A549 (cell line): ENCODE measurements around the gene SPATA13. TPM values are rescaled to one million over a fixed set of nuclear protein-coding genes. Genes with fewer than 3 reads are reported as not detected.

Experiments used
- ATAC-seq, 2 experiments: fragments of 200-7000 bp in 1 of 2; fragments of >200 bp in 1 of 2; cut with Nextera tagmentation in 1 of 2; cut with Tn5 transposase in 1 of 2; 3 replicates each; pipeline versions ENCODE4 v1.8.0 to v1.9.1; 2018 to 2020; ENCODE audit warnings: mild to moderate bottlenecking in 1 of 2, moderate library complexity in 1 of 2
- CTCF ChIA-PET: fragments of 300-600 bp; sonication (Branson Sonifier 250); formaldehyde crosslinking; extraction: SDS; loops from one replicate; lab custom pipeline; 2021; ENCODE audit warnings: antibody characterized with exemption, inconsistent platforms; lab: Yijun Ruan, JAX
- POLR2A ChIA-PET: fragments of 350-600 bp; formaldehyde crosslinking; extraction: SDS; loops from one replicate; lab custom pipeline; 2021; ENCODE audit warnings: antibody characterized with exemption, inconsistent platforms; lab: Yijun Ruan, JAX
- DNase-seq, 2 experiments: peaks; one replicate each; pipeline versions ENCODE4 v3.0.0 to v3.0.0-alpha.2; 2011 to 2016; ENCODE audit warnings: low read depth in 1 of 2, low spot score in 1 of 2
- FAIRE-seq: peaks from 2 replicates; lab custom pipeline; 2011; peaks lifted over from hg19 to GRCh38; lab: Jason Lieb, UNC
- H3K27ac ChIP-seq, 2 experiments: fragments of >200 bp; sonication (Bioruptor Twin); formaldehyde crosslinking; 3 replicates each; pipeline ENCODE4 v1.5.1; 2016 to 2017
- H3K4me1 ChIP-seq: fragments of >200 bp; sonication (Bioruptor Twin); formaldehyde crosslinking; 3 replicates; pipeline ENCODE4 v1.6.1; 2016
- H3K4me2 ChIP-seq: fragments of >200 bp; sonication (Bioruptor Twin); formaldehyde crosslinking; 3 replicates; pipeline ENCODE4 v1.6.1; 2016
- H3K4me3 ChIP-seq: fragments of >200 bp; sonication (Bioruptor Twin); formaldehyde crosslinking; 3 replicates; pipeline ENCODE4 v1.5.1; 2016
- H3K9me3 ChIP-seq: fragments of >200 bp; sonication (Bioruptor Twin); formaldehyde crosslinking; 3 replicates; pipeline ENCODE4 v1.6.1; 2016
- CBX8 ChIP-seq: fragments of 200-600 bp; sonication (generic); IDR thresholded peaks from 2 replicates; pipeline ENCODE4 v1.6.1; 2016
- EHMT2 ChIP-seq: fragments of 200-600 bp; sonication (generic); IDR thresholded peaks from 2 replicates; pipeline ENCODE4 v1.6.1; 2016; ENCODE audit warnings: antibody characterized with exemption, low read depth, mild to moderate bottlenecking, moderate library complexity
- FOSB ChIP-seq: fragments of 250-450 bp; sonication (Bioruptor Pico); IDR thresholded peaks from 2 replicates; pipeline ENCODE4 v1.5.0; 2020; ENCODE audit warnings: mild to moderate bottlenecking, moderate library complexity
- FOSL2 ChIP-seq, 2 experiments: fragments of 450-650 bp in 1 of 2; fragments of >200 bp in 1 of 2; sonication (Bioruptor Twin) in 1 of 2; formaldehyde crosslinking; IDR thresholded peaks; 2 replicates each; pipeline versions ENCODE4 v1.5.0 to v1.6.1; 2016 to 2020; ENCODE audit warnings: mild to moderate bottlenecking in 1 of 2, moderate library complexity in 1 of 2
- FOXS1 ChIP-seq: fragments of 250-450 bp; sonication (Bioruptor Pico); IDR thresholded peaks from 2 replicates; pipeline ENCODE4 v1.5.0; 2020; ENCODE audit warnings: mild to moderate bottlenecking, moderate library complexity
- HDAC2 ChIP-seq: fragments of 200-600 bp; sonication (generic); IDR thresholded peaks from 2 replicates; pipeline ENCODE4 v1.6.1; 2016
- HEYL ChIP-seq: fragments of 250-450 bp; sonication (Bioruptor Pico); IDR thresholded peaks from 2 replicates; pipeline ENCODE4 v1.8.0; 2021; ENCODE audit warnings: mild to moderate bottlenecking, moderate library complexity
- HOXA7 ChIP-seq: fragments of 250-450 bp; sonication (Bioruptor Pico); IDR thresholded peaks from 2 replicates; pipeline ENCODE4 v1.5.0; 2020; ENCODE audit warnings: mild to moderate bottlenecking, moderate library complexity
- KDM1A ChIP-seq: fragments of 200-600 bp; sonication (generic); IDR thresholded peaks from 2 replicates; pipeline ENCODE4 v1.6.1; 2016; ENCODE audit warnings: low read depth, mild to moderate bottlenecking
- MAZ ChIP-seq: fragments of 150-350 bp; IDR thresholded peaks from 2 replicates; pipeline ENCODE4 v1.6.1; 2014; ENCODE audit warnings: antibody characterized with exemption, low read depth, low read length, borderline replicate concordance
- MYC ChIP-seq: IDR thresholded peaks from 2 replicates; pipeline ENCODE4 v1.6.1; 2012; ENCODE audit warnings: mild to moderate bottlenecking, inconsistent platforms, low read length, improper control_type of control experiment, borderline replicate concordance
- NFE2L2 ChIP-seq: fragments of 150-350 bp; conservative IDR thresholded peaks from 2 replicates; pipeline ENCODE4 v1.6.1; 2014; ENCODE audit warnings: low read length
- POLR2AphosphoS2 ChIP-seq: conservative IDR thresholded peaks from 2 replicates; pipeline ENCODE4 v1.6.1; 2012; ENCODE audit warnings: low read length, improper control_type of control experiment, inconsistent platforms
- RAD21 ChIP-seq, 2 experiments: fragments of >200 bp in 1 of 2; sonication (Bioruptor Twin) in 1 of 2; formaldehyde crosslinking in 1 of 2; IDR thresholded peaks in 1 of 2; conservative IDR thresholded peaks in 1 of 2; 2 replicates in 1 of 2; 3 replicates in 1 of 2; pipeline ENCODE4 v1.6.1; 2012 to 2018; ENCODE audit warnings: inconsistent platforms in 1 of 2
- RNF2 ChIP-seq: fragments of 200-600 bp; sonication (generic); IDR thresholded peaks from 2 replicates; pipeline ENCODE4 v1.6.1; 2016; ENCODE audit warnings: low read depth, mild to moderate bottlenecking, antibody characterized with exemption, moderate library complexity, borderline replicate concordance
- SREBF2 ChIP-seq: fragments of 450-650 bp; IDR thresholded peaks from 2 replicates; pipeline ENCODE4 v1.6.1; 2014; ENCODE audit warnings: mild to moderate bottlenecking, moderate library complexity
- TFCP2L1 ChIP-seq: fragments of 250-450 bp; sonication (Bioruptor Pico); IDR thresholded peaks from 2 replicates; pipeline ENCODE4 v1.5.0; 2021; ENCODE audit warnings: mild to moderate bottlenecking
- ZC3H11A ChIP-seq: fragments of 450-650 bp; IDR thresholded peaks from 2 replicates; pipeline ENCODE4 v1.6.1; 2014; ENCODE audit warnings: antibody characterized with exemption, mild to moderate bottlenecking
- WGBS: methylation state at CpG from one replicate; pipeline ENCODE4 v1.1.6; 2017; ENCODE audit errors: missing lambda C conversion rate; 5-methylcytosine and 5-hydroxymethylcytosine counted together
- polyA plus RNA-seq, 4 experiments: library from polyadenylated mRNA; depleted of rRNA in 3 of 4; stranded (reverse); fragments of >200 nt; fragmentation: RNase III in 1 of 4; extraction: RNeasy Plus Mini Kit Qiagen cat#74134 plus additional on column Dnase treatment in 1 of 4; gene quantifications; 2 replicates in 3 of 4; 3 replicates in 1 of 4; pipeline ENCODE4 v1.2.3, GENCODE V29; 2011 to 2017
- TF ChIP-seq, protein P1 (sequence below): fragments of 200-600 bp; sonication (generic); IDR thresholded peaks from 2 replicates; pipeline ENCODE4 v1.6.1; 2016; ENCODE audit warnings: antibody characterized with exemption, mild to moderate bottlenecking, moderate library complexity
- TF ChIP-seq, protein P2 (sequence below): IDR thresholded peaks from 2 replicates; pipeline ENCODE4 v1.6.1; 2012
- TF ChIP-seq, protein P3 (sequence below): fragments of 150-350 bp; IDR thresholded peaks from 2 replicates; pipeline ENCODE4 v1.6.1; 2014; ENCODE audit warnings: low read depth, mild to moderate bottlenecking, low read length

Gene SPATA13
- polyA plus RNA-seq, 2 of the 4 experiments (the other 2 are of a cell fraction) = 3.1 to 6.3 TPM

DNA sequence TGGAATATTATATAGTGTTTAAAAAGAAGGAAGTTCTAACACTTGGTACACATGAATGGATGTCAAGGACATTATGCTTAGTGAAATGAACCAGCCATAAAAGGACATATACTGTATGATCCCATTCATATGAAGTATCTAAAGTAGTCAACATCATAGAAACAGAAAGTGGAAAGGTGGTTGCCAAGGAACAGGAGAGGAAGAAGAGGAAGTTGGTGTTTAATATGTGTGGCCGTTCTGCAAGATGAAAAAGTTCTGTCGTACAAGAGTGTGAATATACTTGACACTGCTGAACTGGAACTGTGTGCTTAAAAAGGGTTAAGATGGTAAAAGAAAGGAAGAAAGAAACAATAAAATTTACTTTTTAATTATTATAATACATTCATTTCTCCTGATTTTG lies 115.8 kb downstream of the SPATA13 start (continued):
- TF ChIP-seq, protein P1, sequence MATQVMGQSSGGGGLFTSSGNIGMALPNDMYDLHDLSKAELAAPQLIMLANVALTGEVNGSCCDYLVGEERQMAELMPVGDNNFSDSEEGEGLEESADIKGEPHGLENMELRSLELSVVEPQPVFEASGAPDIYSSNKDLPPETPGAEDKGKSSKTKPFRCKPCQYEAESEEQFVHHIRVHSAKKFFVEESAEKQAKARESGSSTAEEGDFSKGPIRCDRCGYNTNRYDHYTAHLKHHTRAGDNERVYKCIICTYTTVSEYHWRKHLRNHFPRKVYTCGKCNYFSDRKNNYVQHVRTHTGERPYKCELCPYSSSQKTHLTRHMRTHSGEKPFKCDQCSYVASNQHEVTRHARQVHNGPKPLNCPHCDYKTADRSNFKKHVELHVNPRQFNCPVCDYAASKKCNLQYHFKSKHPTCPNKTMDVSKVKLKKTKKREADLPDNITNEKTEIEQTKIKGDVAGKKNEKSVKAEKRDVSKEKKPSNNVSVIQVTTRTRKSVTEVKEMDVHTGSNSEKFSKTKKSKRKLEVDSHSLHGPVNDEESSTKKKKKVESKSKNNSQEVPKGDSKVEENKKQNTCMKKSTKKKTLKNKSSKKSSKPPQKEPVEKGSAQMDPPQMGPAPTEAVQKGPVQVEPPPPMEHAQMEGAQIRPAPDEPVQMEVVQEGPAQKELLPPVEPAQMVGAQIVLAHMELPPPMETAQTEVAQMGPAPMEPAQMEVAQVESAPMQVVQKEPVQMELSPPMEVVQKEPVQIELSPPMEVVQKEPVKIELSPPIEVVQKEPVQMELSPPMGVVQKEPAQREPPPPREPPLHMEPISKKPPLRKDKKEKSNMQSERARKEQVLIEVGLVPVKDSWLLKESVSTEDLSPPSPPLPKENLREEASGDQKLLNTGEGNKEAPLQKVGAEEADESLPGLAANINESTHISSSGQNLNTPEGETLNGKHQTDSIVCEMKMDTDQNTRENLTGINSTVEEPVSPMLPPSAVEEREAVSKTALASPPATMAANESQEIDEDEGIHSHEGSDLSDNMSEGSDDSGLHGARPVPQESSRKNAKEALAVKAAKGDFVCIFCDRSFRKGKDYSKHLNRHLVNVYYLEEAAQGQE = no peak
- TF ChIP-seq, protein P2, sequence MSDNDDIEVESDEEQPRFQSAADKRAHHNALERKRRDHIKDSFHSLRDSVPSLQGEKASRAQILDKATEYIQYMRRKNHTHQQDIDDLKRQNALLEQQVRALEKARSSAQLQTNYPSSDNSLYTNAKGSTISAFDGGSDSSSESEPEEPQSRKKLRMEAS = no peak
- no peak for TF ChIP-seq NFE2L2
- no peak for TF ChIP-seq FOSL2 (IDR thresholded peaks at IDR 0.05)
- no peak for TF ChIP-seq FOSL2 (CRISPR knock-in tag; IDR thresholded peaks at IDR 0.05)
- TF ChIP-seq FOSB (CRISPR knock-in tag) = no peak
- no peak for TF ChIP-seq CBX8
- TF ChIP-seq TFCP2L1 (CRISPR knock-in tag) = no peak

DNA sequence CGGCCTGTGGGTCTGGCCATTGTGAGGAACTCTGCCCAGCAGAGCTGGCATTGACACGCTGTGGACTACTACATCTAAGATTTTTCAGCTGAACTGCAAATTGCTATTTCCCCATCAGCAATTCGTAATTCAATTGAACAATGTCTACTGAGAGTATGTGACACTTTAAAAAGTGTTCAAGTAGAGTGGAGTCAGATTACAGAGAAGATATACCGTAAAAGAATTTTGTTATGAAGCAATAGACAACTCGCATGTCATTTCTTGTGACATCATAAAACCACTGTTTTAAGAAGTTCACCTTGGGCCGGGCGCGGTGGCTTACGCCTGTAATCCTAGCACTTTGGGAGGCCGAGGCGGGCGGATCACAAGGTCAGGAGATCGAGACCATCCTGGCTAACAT lies 116.3 kb downstream of the SPATA13 start:
- Histone ChIP-seq H3K4me1 (no peaks in the 10 kb centered on the region), H3K9me3 (no peaks in the 10 kb centered on the region), H3K4me3 (no peak overlapping the region), H3K27ac (no peak overlapping the region), H3K4me2 (no peak overlapping the region)
- ChIA-PET POLR2A (no interaction called here), CTCF (interaction anchor here (0.7 kb wide), 1 partner anchor 242 kb away, joined by 3 read pairs; no protein-coding TSS in a partner anchor)
- TF ChIP-seq MAZ (no peak), POLR2AphosphoS2 (no peak), SREBF2 (no peak), FOXS1 (no peak), RAD21 (conservative IDR thresholded peaks at IDR 0.05 in 1 of 2, IDR thresholded peaks at IDR 0.05 in 1 of 2) (no peak), NFE2L2 (no peak), KDM1A (no peak), ZC3H11A (no peak), HDAC2 (no peak), HEYL (CRISPR knock-in tag) (no peak), EHMT2 (no peak), MYC (no peak)
- ATAC-seq = no peak
- no peak for FAIRE-seq
- no peak for DNase-seq
- WGBS = 92% methylated on average over 13 of the region's 13 CpGs

DNA sequence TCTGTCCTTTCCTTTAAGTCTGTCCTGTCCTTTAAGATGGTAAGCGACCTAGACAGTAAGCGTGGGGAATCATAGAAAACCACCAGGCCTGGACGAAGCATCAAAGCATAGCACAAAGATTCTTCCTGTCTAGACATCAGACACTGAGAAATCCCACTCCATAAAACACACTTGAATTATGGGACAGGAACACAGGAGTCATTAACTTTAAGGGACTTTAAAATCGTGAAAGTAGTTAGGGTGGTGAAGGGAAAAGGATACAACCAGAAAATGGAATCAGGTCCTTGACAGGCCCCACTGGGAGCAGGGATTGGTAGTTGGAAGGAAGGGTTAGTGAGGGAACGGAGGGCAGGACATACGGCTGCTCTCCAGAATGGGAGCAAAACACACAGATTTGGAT lies 117.2 kb downstream of the SPATA13 start:
- Histone ChIP-seq H3K4me3 (no peak overlapping the region), H3K4me2 (no peak overlapping the region), H3K4me1 (no peaks in the 10 kb centered on the region), H3K27ac (no peak overlapping the region), H3K9me3 (no peaks in the 10 kb centered on the region)
- ChIA-PET CTCF (interaction anchor here (0.6 kb wide), 1 partner anchor 63 kb away, joined by 3 read pairs; no protein-coding TSS in a partner anchor), POLR2A (no interaction called here)
- ATAC-seq (no peak), FAIRE-seq (no peak), DNase-seq (no peak)
- TF ChIP-seq, protein P1 = no peak
- TF ChIP-seq HOXA7 (CRISPR knock-in tag) = no peak
- TF ChIP-seq RNF2 = no peak
- TF ChIP-seq, protein P3, sequence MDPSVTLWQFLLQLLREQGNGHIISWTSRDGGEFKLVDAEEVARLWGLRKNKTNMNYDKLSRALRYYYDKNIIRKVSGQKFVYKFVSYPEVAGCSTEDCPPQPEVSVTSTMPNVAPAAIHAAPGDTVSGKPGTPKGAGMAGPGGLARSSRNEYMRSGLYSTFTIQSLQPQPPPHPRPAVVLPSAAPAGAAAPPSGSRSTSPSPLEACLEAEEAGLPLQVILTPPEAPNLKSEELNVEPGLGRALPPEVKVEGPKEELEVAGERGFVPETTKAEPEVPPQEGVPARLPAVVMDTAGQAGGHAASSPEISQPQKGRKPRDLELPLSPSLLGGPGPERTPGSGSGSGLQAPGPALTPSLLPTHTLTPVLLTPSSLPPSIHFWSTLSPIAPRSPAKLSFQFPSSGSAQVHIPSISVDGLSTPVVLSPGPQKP = no peak
- WGBS = 89% methylated on average over 6 of the region's 6 CpGs
